Breast epithelium (tissue), 3 donors: ENCODE measurements around the gene EML6.

ENCODE experiments used
- CTCF ChIP-seq, 3 donors: fragments of 450-650 bp; IDR thresholded peaks; one replicate each; pipeline ENCODE4 v1.5.1; 2016 to 2017; ENCODE audit warnings: antibody characterized with exemption in 3 of 3, mild to moderate bottlenecking in 3 of 3, moderate library complexity in 3 of 3
- POLR2A ChIP-seq: fragments of 450-650 bp; IDR thresholded peaks from one replicate; pipeline ENCODE4 v1.6.1; 2016; ENCODE audit warnings: antibody characterized with exemption, mild to moderate bottlenecking, moderate library complexity
- POLR2AphosphoS5 ChIP-seq, 3 donors: sonication (generic); formaldehyde crosslinking; IDR thresholded peaks; one replicate each; pipeline ENCODE4 v1.6.1; 2017; ENCODE audit warnings: antibody characterized with exemption in 3 of 3

GRCh38 chr2:54755641-54756326 lies 32.3 kb downstream of the EML6 start:
- no peak for TF ChIP-seq CTCF (IDR thresholded peaks at IDR 0.05)
- no peak for TF ChIP-seq POLR2A
- TF ChIP-seq POLR2AphosphoS5 (IDR thresholded peaks at IDR 0.05): no peak
